HCT116 (cell line): Measurements from ENCODE around the gene ERBIN. TPM values are rescaled to one million over a fixed set of nuclear protein-coding genes. Genes with fewer than 3 reads are reported as not detected.

ENCODE experiments used
- ATAC-seq: fragments of 200-7000 bp; cut with Tn5 transposase; 2 replicates; pipeline ENCODE4 v1.9.1; 2020; ENCODE audit warnings: mild to moderate bottlenecking, moderate library complexity
- BruUV-seq: library from RNA; stranded (reverse); fragments of 400-500 nt; replicated peaks from 2 replicates; lab custom pipeline; 2021; lab: Mats Ljungman, UMichigan
- CTCF ChIA-PET: fragments of 300-600 bp; sonication (Branson Sonifier 250); formaldehyde crosslinking; loops from one replicate; lab custom pipeline; 2021; ENCODE audit warnings: antibody characterized with exemption; lab: Charles Lee
- POLR2A ChIA-PET: fragments of 300-600, 350-600 bp; sonication (Branson Sonifier 250); formaldehyde crosslinking; loops from one replicate; lab custom pipeline; 2021; ENCODE audit warnings: antibody characterized with exemption; lab: Charles Lee
- RAD21 ChIA-PET, 2 experiments: fragments of 300-600 bp; sonication (Branson Sonifier 250); formaldehyde crosslinking; loops; one replicate each; lab custom pipeline; 2023; ENCODE audit warnings: low total read pairs in 2 of 2; ENCODE audit not compliant: uncharacterized antibody in 2 of 2, unreplicated experiment in 2 of 2, low non-redundant PET in 1 of 2; lab: Charles Lee
- DNase-seq: peaks from one replicate; pipeline ENCODE4 v3.0.0-alpha.2; 2010; ENCODE audit warnings: low read depth, low spot score
- H2AFZ ChIP-seq: fragments of 200-600 bp; shearing (Covaris generic), sonication (generic); 2 replicates; pipeline ENCODE4 v1.6.1; 2017; ENCODE audit warnings: low read depth, mixed run types, mixed read lengths, antibody characterized with exemption, low read length; ENCODE audit not compliant: poor library complexity, severe bottlenecking
- H3K27ac ChIP-seq: 2 replicates; pipeline ENCODE4 v1.5.1; 2012; ENCODE audit warnings: low read depth, low read length
- H3K27me3 ChIP-seq: fragments of 200-600 bp; sonication (generic); 2 replicates; pipeline ENCODE4 v1.6.1; 2016; ENCODE audit warnings: mixed run types, low read length, mixed read lengths; ENCODE audit not compliant: insufficient read depth
- H3K36me3 ChIP-seq, 2 experiments: fragments of 200-500 bp in 1 of 2; fragments of 200-600 bp in 1 of 2; sonication (Bioruptor generic) in 1 of 2; sonication (generic) in 1 of 2; 2 replicates each; pipeline versions ENCODE4 v1.5.1 to v1.6.1; 2014 to 2016; ENCODE audit warnings: low read length in 2 of 2, inconsistent platforms in 1 of 2, mixed read lengths in 1 of 2, mixed run types in 1 of 2; ENCODE audit not compliant: insufficient read depth in 2 of 2, control insufficient read depth in 1 of 2
- H3K4me1 ChIP-seq, 2 experiments: fragments of 200-600 bp in 1 of 2; sonication (generic) in 1 of 2; 2 replicates each; pipeline versions ENCODE4 v1.5.1 to v1.6.1; 2012 to 2017; ENCODE audit warnings: low read length in 2 of 2, inconsistent platforms in 1 of 2, mild to moderate bottlenecking in 1 of 2, mixed read lengths in 1 of 2, mixed run types in 1 of 2, moderate library complexity in 1 of 2; ENCODE audit not compliant: insufficient read depth in 2 of 2, control insufficient read depth in 1 of 2
- H3K4me2 ChIP-seq: fragments of 200-600 bp; sonication (generic); 2 replicates; pipeline ENCODE4 v1.6.1; 2017; ENCODE audit warnings: mixed run types, low read length, mixed read lengths
- H3K4me3 ChIP-seq, 2 experiments: fragments of 200-600 bp in 1 of 2; sonication (generic) in 1 of 2; replicated peaks in 1 of 2; 2 replicates each; pipeline ENCODE4 v1.5.1; 2011 to 2016; ENCODE audit warnings: low read length in 2 of 2, control low read depth in 1 of 2, low read depth in 1 of 2, mild to moderate bottlenecking in 1 of 2, mixed read lengths in 1 of 2, mixed run types in 1 of 2
- H3K79me2 ChIP-seq: fragments of 200-600 bp; sonication (generic); 2 replicates; pipeline ENCODE4 v1.6.1; 2017; ENCODE audit warnings: mild to moderate bottlenecking, mixed run types, low read length, moderate library complexity, mixed read lengths; ENCODE audit not compliant: insufficient read depth
- H3K9ac ChIP-seq: fragments of 200-600 bp; sonication (generic); 2 replicates; pipeline ENCODE4 v1.6.1; 2016; ENCODE audit warnings: low read length, mixed read lengths
- H3K9me2 ChIP-seq: fragments of 200-600 bp; sonication (generic), shearing (Covaris generic); 2 replicates; pipeline ENCODE4 v1.6.1; 2017; ENCODE audit warnings: mixed run types, mild to moderate bottlenecking, moderate library complexity; ENCODE audit not compliant: insufficient read depth
- H3K9me3 ChIP-seq, 2 experiments: fragments of 200-500 bp in 1 of 2; fragments of 200-600 bp in 1 of 2; sonication (Bioruptor generic) in 1 of 2; sonication (generic) in 1 of 2; 2 replicates each; pipeline ENCODE4 v1.6.1; 2014 to 2017; ENCODE audit warnings: low read length in 2 of 2, mixed read lengths in 2 of 2, inconsistent platforms in 1 of 2, low read depth in 1 of 2, mild to moderate bottlenecking in 1 of 2, mixed run types in 1 of 2, moderate library complexity in 1 of 2; ENCODE audit not compliant: control insufficient read depth in 1 of 2, insufficient read depth in 1 of 2
- H4K20me1 ChIP-seq: fragments of 200-600 bp; sonication (generic), shearing (Covaris generic); 2 replicates; pipeline ENCODE4 v1.6.1; 2017; ENCODE audit warnings: mixed run types, mild to moderate bottlenecking, moderate library complexity; ENCODE audit not compliant: insufficient read depth
- CEBPB ChIP-seq: IDR thresholded peaks from 2 replicates; pipeline ENCODE4 v1.6.1; 2012; ENCODE audit warnings: low read depth
- EGR1 ChIP-seq: IDR thresholded peaks from 2 replicates; pipeline ENCODE4 v1.6.1; 2012; ENCODE audit warnings: low read depth
- ELF1 ChIP-seq: IDR thresholded peaks from 2 replicates; pipeline ENCODE4 v1.6.1; 2012; ENCODE audit warnings: low read depth, borderline replicate concordance
- EZH2phosphoT487 ChIP-seq: fragments of 200-600 bp; IDR thresholded peaks from 2 replicates; pipeline ENCODE4 v1.6.1; 2018; ENCODE audit warnings: antibody characterized with exemption, borderline replicate concordance
- POLR2AphosphoS5 ChIP-seq: IDR thresholded peaks from 2 replicates; pipeline ENCODE4 v1.6.1; 2011; ENCODE audit warnings: mild to moderate bottlenecking, low read depth, low read length, moderate library complexity
- RAD21 ChIP-seq: IDR thresholded peaks from 2 replicates; pipeline ENCODE4 v1.6.1; 2012; ENCODE audit warnings: low read depth, mild to moderate bottlenecking
- SRF ChIP-seq: IDR thresholded peaks from 2 replicates; pipeline ENCODE4 v1.6.1; 2012; ENCODE audit warnings: low read depth
- TCF7L2 ChIP-seq: IDR thresholded peaks from 2 replicates; pipeline ENCODE4 v1.7.0; 2011; ENCODE audit warnings: borderline replicate concordance, inconsistent platforms; ENCODE audit not compliant: insufficient read depth, insufficient read length; ENCODE audit errors: extremely low read depth
- ZBTB33 ChIP-seq: IDR thresholded peaks from 2 replicates; pipeline ENCODE4 v1.6.1; 2011; ENCODE audit warnings: mild to moderate bottlenecking, low read length, moderate library complexity; ENCODE audit not compliant: insufficient replicate concordance; ENCODE audit errors: extremely low read depth
- ZNF274 ChIP-seq: fragments of 200-500 bp; sonication (Bioruptor generic); IDR thresholded peaks from 2 replicates; pipeline ENCODE4 v1.6.1; 2014; ENCODE audit warnings: mild to moderate bottlenecking, low read depth, low read length, inconsistent platforms
- intact Hi-C: fragments of 100-400 bp; cut with micrococcal nuclease; formaldehyde crosslinking; loops from 2 replicates; pipeline ENCODE4 v1.10.0; 2022
- total RNA-seq: library from RNA; stranded (reverse); gene quantifications from one replicate; pipeline ENCODE4 v1.2.1, GENCODE V29; 2021; ENCODE audit not compliant: unreplicated experiment
- TF ChIP-seq, protein P1 (sequence below): IDR thresholded peaks from 2 replicates; pipeline ENCODE4 v1.6.1; 2012

The ERBIN gene
- total RNA-seq, 1 experiment from 2014 or later, result 57.4 TPM

- H3K4me3 ChIP-seq, result no peak overlapping the region
- no peaks in the 10 kb centered on the region for H3K9me3 ChIP-seq
- intact Hi-C loops, result no loop called here
- no peak overlapping the region for H3K9ac ChIP-seq
- ATAC-seq (no peak), DNase-seq (no peak)
- no peak for TF ChIP-seq CEBPB
- TF ChIP-seq POLR2AphosphoS5, result no peak
- TF ChIP-seq TCF7L2, result no peak
- TF ChIP-seq EZH2phosphoT487, result no peak
- TF ChIP-seq ELF1, result no peak
- TF ChIP-seq EGR1, result no peak
- no peak for TF ChIP-seq ZNF274
- TF ChIP-seq SRF, result no peak
- TF ChIP-seq, protein P1, sequence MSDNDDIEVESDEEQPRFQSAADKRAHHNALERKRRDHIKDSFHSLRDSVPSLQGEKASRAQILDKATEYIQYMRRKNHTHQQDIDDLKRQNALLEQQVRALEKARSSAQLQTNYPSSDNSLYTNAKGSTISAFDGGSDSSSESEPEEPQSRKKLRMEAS, result no peak
- no peak for TF ChIP-seq RAD21
- no peak for TF ChIP-seq ZBTB33
- H3K36me3 ChIP-seq, result no peaks in the 10 kb centered on the region
- H3K4me2 ChIP-seq, result no peak overlapping the region
- BruUV-seq, result no TSS peak
- ChIA-PET RAD21 (no interaction called here), CTCF (no interaction called here), POLR2A (no interaction called here)
- no peaks in the 10 kb centered on the region for H3K79me2 ChIP-seq
- no peak overlapping the region for H2AFZ ChIP-seq
- H3K27me3 ChIP-seq, result no peaks in the 10 kb centered on the region
- peaks cover 16 to 40% of the 10 kb centered on the region in 2 experiments for H3K4me1 ChIP-seq
- H3K27ac ChIP-seq, result no peak overlapping the region
- H3K9me2 ChIP-seq, result no peaks in the 10 kb centered on the region
- H4K20me1 ChIP-seq, result no peaks in the 10 kb centered on the region
These were observed 44.1 kb upstream of the ERBIN start for GRCh38 chr5:65882278-65882677.
